NCI-H2196 (cell line): ENCODE results near the gene PRRC2B.
"Not testable (repeated sequence)": the region's sequence is repeated elsewhere in the genome, so short reads cannot be mapped to it uniquely, and the experiment has no call there.

Source experiments
- DNase-seq: peaks from one replicate; lab custom pipeline; 2025; ENCODE audit not compliant: unreplicated experiment; lab: John Stamatoyannopoulos, UW

Gene PRRC2B

GRCh38 chr9:131467214-131467935 is 73.5 kb downstream of the PRRC2B start:
- DNase-seq: peak; percentile 8

DNA sequence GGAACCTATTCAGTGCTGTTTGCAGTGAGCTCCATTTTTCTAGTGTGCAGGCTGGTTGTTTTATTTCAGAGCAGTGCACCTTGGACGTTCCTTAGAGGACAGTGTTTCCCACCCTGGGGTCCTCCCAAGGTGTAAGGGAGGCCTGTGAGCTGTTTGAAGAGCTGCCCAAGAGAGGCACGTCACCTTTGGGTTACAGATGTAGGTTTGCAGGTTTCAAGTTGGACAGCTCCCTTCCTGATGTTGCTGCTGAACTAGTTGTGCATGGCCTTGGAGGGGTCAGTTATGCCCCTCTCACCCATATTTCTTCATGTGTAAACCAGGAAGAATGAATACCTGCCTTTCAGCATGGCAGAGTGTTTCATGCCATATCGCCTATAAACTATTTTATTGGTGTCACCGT is 74.1 kb downstream of the PRRC2B start:
- no peak for DNase-seq

DNA sequence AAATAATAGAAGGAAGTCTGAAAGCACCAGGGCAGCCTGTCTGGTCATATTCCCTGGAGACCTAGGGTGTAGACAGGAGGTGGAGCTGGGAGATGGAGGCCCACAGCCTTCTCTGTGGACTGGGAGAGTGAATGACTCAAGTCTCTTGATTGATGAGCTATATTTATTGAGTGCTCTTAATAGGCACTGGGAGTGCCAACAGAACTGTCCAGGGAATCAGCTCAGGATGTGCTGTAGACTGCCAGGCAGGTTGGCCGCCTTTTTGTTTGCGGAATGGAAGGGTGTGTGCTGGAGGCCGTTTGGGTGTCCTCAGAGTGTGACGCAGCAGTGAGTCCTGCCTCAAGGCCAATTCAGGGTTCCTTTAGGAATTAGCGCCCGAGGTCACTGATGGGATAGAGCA is 75.5 kb downstream of the PRRC2B start:
- no peak for DNase-seq

GRCh38 chr9:131469951-131470350 is 76.1 kb downstream of the PRRC2B start:
- no peak for DNase-seq

- DNase-seq: no peak
These were observed 76.7 kb downstream of the PRRC2B start for GRCh38 chr9:131470581-131470991.

- DNase-seq: not testable (repeated sequence)
These were observed 78.2 kb downstream of the PRRC2B start for GRCh38 chr9:131472085-131472484.

GRCh38 chr9:131473198-131473885 is 79.5 kb downstream of the PRRC2B start:
- DNase-seq: no peak

GRCh38 chr9:131473891-131474290 is 80.0 kb downstream of the PRRC2B start:
- DNase-seq: no peak

DNA sequence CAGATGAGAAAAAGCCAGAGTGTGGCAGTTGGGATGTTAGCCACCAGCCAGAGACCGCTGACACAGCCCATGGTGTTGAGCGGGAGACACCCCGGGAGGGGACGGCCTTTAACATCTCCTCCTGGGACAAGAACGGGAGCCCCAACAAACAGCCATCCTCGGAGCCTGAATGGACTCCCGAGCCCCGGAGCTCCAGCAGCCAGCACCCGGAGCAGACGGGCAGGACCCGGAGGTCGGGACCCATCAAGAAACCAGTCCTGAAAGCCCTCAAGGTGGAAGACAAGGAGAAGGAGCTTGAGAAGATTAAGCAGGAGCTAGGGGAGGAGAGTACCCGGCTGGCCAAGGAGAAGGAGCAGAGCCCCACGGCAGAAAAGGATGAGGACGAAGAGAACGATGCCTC is 80.8 kb downstream of the PRRC2B start:
- DNase-seq: no peak

DNA sequence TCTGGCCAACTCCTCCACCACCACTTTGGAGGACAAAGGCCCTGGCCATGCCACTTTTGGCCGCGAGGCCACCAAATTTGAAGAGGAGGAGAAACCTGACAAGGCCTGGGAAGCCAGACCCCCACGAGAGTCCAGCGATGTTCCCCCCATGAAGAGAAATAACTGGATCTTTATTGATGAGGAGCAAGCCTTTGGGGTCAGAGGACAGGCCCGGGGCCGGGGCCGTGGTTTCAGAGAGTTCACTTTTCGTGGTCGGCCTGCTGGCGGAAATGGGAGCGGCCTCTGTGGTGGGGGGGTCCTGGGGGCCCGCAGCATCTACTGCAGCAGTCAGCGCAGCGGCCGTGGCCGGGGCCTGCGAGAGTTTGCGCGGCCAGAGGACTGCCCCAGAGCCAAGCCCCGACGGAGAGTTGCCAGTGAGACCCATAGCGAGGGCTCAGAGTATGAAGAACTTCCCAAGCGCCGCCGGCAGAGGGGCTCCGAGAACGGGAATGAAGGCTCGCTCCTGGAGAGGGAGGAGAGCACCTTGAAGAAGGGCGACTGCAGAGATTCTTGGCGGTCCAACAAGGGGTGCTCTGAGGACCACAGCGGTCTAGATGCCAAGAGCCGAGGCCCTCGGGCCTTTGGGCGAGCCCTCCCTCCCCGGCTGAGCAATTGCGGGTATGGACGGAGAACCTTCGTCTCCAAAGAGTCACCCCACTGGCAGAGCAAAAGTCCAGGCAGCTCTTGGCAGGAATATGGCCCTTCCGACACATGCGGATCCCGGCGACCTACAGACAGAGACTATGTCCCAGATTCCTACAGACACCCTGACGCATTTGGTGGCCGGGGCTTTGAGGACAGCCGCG is 81.4 kb downstream of the PRRC2B start:
- no peak for DNase-seq

GRCh38 chr9:131475956-131476776 is 82.3 kb downstream of the PRRC2B start:
- DNase-seq: no peak

DNA sequence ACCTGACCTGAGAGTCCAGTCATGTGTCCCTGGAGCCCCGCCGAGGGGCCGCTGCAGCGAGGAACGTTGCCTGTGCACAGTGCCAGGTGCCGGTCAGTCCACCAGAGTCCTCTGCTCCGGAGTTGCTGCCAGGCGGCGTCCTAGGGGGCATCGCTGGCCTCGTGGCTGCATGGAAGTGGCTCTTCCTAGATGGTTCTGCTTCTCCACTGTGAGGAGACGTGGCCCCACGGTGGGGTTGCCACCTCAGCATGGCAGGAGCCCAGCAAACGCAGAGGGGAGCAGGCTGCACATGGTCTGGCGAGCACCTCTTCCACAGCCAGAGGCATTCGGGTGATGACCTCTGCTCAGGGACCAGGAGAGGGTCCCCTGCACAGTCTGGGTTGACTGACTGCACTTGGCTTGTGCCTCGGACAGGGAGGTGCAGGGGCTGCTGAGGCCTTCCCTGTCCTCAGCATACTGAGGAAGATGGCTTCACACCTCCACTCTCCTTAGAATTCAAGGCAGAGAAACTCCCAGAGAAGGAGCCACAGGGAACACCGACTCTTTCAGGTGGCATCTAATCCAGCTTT is 83.0 kb downstream of the PRRC2B start:
- no peak for DNase-seq

DNA sequence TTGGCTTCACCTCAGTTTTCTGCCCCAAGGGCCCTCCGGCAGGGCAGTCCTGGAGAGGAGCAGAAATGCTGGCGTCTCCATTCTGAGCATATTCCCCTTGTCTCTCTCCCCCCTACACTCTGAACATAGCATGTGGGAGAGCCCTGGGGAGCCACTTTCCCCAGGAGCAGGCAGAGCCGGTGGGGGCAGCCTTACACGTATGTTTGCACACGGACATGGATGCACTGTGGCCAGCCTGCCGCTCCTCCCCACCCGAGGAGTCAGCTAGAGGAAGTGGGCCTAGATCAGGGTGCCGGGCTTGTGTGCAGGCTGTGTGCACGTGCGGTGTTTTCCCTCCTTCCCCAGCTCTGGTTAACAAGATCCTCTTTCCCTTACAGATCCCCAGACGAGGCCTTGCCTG is 83.5 kb downstream of the PRRC2B start:
- no peak for DNase-seq

GRCh38 chr9:131477816-131478419 is 84.0 kb downstream of the PRRC2B start:
- no peak for DNase-seq

- peak; percentile 43 for DNase-seq
These were observed 84.6 kb downstream of the PRRC2B start for GRCh38 chr9:131478421-131478868.

GRCh38 chr9:131478911-131479310 is 85.0 kb downstream of the PRRC2B start:
- DNase-seq: no peak

DNA sequence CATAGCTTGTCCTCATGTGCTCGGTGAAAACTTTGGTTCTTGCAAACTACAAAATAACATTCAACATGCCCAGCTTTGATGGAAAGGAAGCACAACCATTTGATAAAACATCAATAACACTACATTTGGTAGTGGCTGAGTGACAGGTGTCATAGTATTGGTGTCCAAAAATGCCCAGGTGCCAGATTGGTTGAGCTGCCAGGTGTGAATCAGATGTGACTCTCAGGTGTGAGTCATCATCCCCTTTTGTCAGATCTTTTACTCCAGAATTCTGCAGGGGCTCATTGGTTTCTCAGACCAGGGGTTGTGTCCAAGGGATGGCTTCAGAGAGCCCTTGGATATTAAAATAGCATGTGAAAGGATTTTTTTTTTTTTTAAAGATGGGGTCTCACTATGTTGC is 86.4 kb downstream of the PRRC2B start:
- DNase-seq: no peak

GRCh38 chr9:131481441-131482342 is 87.8 kb downstream of the PRRC2B start:
- DNase-seq: no peak
